Measurements from ENCODE around the gene CPAMD8.

Gene CPAMD8

DNA sequence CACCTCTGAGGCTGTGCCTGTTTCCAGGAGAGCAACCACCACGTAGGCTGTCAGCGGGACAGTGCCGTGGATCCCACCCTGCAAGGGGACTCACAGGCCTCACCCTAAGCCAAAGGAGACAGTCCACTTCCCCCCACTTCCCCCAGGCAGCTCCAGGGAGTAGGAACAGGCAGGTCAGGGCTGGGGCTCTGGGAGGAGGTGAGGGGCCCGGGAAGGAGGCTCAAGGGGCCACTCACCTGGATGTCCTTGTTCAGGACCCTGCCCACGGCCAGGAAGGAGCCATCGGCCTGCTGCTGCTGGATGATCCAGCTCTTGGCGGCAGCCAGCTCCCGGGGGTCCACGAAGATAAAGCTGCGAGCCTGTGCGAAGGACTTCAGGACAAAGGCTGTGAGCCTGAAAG, 112.2 kb downstream of the CPAMD8 start:
- no peak overlapping the region for H2AFZ ChIP-seq (ENCODE audit: low read depth)
- TF ChIP-seq, protein P1, sequence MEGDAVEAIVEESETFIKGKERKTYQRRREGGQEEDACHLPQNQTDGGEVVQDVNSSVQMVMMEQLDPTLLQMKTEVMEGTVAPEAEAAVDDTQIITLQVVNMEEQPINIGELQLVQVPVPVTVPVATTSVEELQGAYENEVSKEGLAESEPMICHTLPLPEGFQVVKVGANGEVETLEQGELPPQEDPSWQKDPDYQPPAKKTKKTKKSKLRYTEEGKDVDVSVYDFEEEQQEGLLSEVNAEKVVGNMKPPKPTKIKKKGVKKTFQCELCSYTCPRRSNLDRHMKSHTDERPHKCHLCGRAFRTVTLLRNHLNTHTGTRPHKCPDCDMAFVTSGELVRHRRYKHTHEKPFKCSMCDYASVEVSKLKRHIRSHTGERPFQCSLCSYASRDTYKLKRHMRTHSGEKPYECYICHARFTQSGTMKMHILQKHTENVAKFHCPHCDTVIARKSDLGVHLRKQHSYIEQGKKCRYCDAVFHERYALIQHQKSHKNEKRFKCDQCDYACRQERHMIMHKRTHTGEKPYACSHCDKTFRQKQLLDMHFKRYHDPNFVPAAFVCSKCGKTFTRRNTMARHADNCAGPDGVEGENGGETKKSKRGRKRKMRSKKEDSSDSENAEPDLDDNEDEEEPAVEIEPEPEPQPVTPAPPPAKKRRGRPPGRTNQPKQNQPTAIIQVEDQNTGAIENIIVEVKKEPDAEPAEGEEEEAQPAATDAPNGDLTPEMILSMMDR (conservative IDR thresholded peaks at IDR 0.05; ENCODE audit: low read depth, low read length), result no peak

GRCh38 chr19:16912780-16913179, 113.8 kb downstream of the CPAMD8 start:
- H2AFZ ChIP-seq (ENCODE audit: low read depth), result no peak overlapping the region
- H3K27ac ChIP-seq, result no peak overlapping the region
- TF ChIP-seq, protein P1 (conservative IDR thresholded peaks at IDR 0.05; ENCODE audit: low read depth, low read length), result no peak
- no peak overlapping the region for H3K9ac ChIP-seq
- no peaks in the 10 kb centered on the region for H3K79me2 ChIP-seq (ENCODE audit: insufficient read depth, low read depth)
- no peaks in the 10 kb centered on the region for H4K20me1 ChIP-seq (ENCODE audit: insufficient read depth)
- no peaks in the 10 kb centered on the region for H3K4me1 ChIP-seq (ENCODE audit: low read depth, poor library complexity, severe bottlenecking)
- H3K36me3 ChIP-seq (ENCODE audit: insufficient read depth), result no peaks in the 10 kb centered on the region
- no peak overlapping the region for H3K4me2 ChIP-seq
- H3K4me3 ChIP-seq (IDR thresholded peaks at IDR 0.05; ENCODE audit: insufficient read depth, low read depth, low read length), result no peak overlapping the region
- H3K27me3 ChIP-seq (ENCODE audit: insufficient read depth, low read depth), result peaks cover 38% of the 10 kb centered on the region

More for the DNA sequence above, 112.2 kb downstream of the CPAMD8 start:
- peaks cover 46% of the 10 kb centered on the region for H3K27me3 ChIP-seq (ENCODE audit: insufficient read depth, low read depth)
- H3K79me2 ChIP-seq (ENCODE audit: insufficient read depth, low read depth), result no peaks in the 10 kb centered on the region
- H3K4me3 ChIP-seq (IDR thresholded peaks at IDR 0.05; ENCODE audit: insufficient read depth, low read depth, low read length), result no peak overlapping the region
- H3K36me3 ChIP-seq (ENCODE audit: insufficient read depth), result no peaks in the 10 kb centered on the region
- H3K4me2 ChIP-seq, result no peak overlapping the region
- no peaks in the 10 kb centered on the region for H3K4me1 ChIP-seq (ENCODE audit: low read depth, poor library complexity, severe bottlenecking)
- no peaks in the 10 kb centered on the region for H4K20me1 ChIP-seq (ENCODE audit: insufficient read depth)
- no peak overlapping the region for H3K9ac ChIP-seq
- H3K27ac ChIP-seq, result no peak overlapping the region

DNA sequence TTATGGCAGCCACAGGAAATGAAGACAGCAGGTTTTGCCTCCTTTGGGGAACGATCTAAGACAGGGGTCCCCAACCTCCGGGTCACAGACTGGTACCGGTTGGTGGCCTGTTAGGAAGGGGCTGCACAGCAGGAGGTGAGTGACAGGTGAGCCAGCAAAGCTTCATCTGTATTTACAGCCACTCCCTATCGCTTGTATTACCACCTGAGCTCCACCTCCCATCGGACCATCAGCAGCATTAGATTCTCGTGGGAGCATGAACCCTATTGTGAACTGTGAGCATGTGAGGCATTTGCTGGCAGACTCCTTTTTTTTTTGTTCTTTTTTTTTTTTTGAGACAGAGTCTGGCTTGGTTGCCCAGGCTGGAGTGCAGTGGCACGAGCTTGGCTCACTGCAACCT, 115.6 kb downstream of the CPAMD8 start:
- H3K9ac ChIP-seq, result no peak overlapping the region
- no peaks in the 10 kb centered on the region for H3K79me2 ChIP-seq (ENCODE audit: insufficient read depth, low read depth)
- H3K27ac ChIP-seq, result no peak overlapping the region
- no peaks in the 10 kb centered on the region for H3K36me3 ChIP-seq (ENCODE audit: insufficient read depth)
- peaks cover 27% of the 10 kb centered on the region for H3K27me3 ChIP-seq (ENCODE audit: insufficient read depth, low read depth)
- H3K4me3 ChIP-seq (IDR thresholded peaks at IDR 0.05; ENCODE audit: insufficient read depth, low read depth, low read length), result no peak overlapping the region
- no peaks in the 10 kb centered on the region for H4K20me1 ChIP-seq (ENCODE audit: insufficient read depth)
- no peak overlapping the region for H3K4me2 ChIP-seq
- no peaks in the 10 kb centered on the region for H3K4me1 ChIP-seq (ENCODE audit: low read depth, poor library complexity, severe bottlenecking)
- TF ChIP-seq, protein P1 (conservative IDR thresholded peaks at IDR 0.05; ENCODE audit: low read depth, low read length), result no peak
- no peak overlapping the region for H2AFZ ChIP-seq (ENCODE audit: low read depth)

DNA sequence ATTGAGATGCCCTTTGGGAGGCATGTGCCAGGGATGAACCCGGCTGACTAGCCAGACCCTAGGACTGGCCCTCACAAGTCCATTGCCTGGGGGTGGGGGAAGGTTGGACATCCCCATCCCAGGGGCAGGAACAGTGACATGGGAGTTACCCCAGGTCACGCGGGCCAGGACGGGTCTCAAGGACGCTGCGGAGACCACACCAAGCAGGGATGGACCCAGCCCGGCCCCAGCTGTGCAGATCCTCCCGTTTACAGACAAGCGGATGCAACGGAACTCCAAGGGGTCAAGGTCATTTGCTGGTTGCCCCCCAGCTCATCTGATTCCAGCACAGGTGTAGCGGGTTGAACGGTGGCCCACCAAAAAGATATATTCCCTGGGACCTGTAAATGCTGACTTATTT, 117.9 kb downstream of the CPAMD8 start:
- no peaks in the 10 kb centered on the region for H3K79me2 ChIP-seq (ENCODE audit: insufficient read depth, low read depth)
- no peaks in the 10 kb centered on the region for H4K20me1 ChIP-seq (ENCODE audit: insufficient read depth)
- H2AFZ ChIP-seq (ENCODE audit: low read depth), result no peak overlapping the region
- H3K36me3 ChIP-seq (ENCODE audit: insufficient read depth), result no peaks in the 10 kb centered on the region
- no peak overlapping the region for H3K9ac ChIP-seq
- H3K4me1 ChIP-seq (ENCODE audit: low read depth, poor library complexity, severe bottlenecking), result no peaks in the 10 kb centered on the region
- peaks cover 12% of the 10 kb centered on the region; the same call in 1 of the 2 replicates for H3K27me3 ChIP-seq (ENCODE audit: insufficient read depth, low read depth)
- no peak overlapping the region for H3K4me3 ChIP-seq (IDR thresholded peaks at IDR 0.05; ENCODE audit: insufficient read depth, low read depth, low read length)
- no peak overlapping the region for H3K4me2 ChIP-seq
- no peak overlapping the region for H3K27ac ChIP-seq
- TF ChIP-seq, protein P1 (conservative IDR thresholded peaks at IDR 0.05; ENCODE audit: low read depth, low read length), result no peak
